Subcutaneous abdominal adipose tissue (tissue), 5 donors: ENCODE data around the gene TGFBR3.
A peak's percentile ranks its signal among the peaks of the same experiment; 100 is the strongest.

Experiments
- H3K27ac ChIP-seq: one replicate; pipeline ENCODE4 v1.7.0; 2013; ENCODE audit warnings: low read depth, mild to moderate bottlenecking, inconsistent platforms, low read length, moderate library complexity
- H3K27me3 ChIP-seq, 5 donors: one replicate each; pipeline ENCODE4 v1.7.0; 2013; ENCODE audit warnings: low read length in 5 of 5, inconsistent platforms in 1 of 5; ENCODE audit not compliant: control insufficient read depth in 5 of 5, insufficient read depth in 4 of 5
- H3K36me3 ChIP-seq, 5 donors: one replicate each; pipeline ENCODE4 v1.7.0; 2013; ENCODE audit warnings: low read length in 5 of 5; ENCODE audit not compliant: control insufficient read depth in 5 of 5, insufficient read depth in 5 of 5
- H3K4me1 ChIP-seq, 5 donors: one replicate each; pipeline ENCODE4 v1.7.0; 2013; ENCODE audit warnings: low read length in 5 of 5, mild to moderate bottlenecking in 3 of 5, moderate library complexity in 1 of 5; ENCODE audit not compliant: control insufficient read depth in 5 of 5, insufficient read depth in 5 of 5
- H3K4me3 ChIP-seq, 5 donors: one replicate each; pipeline ENCODE4 v1.7.0; 2013; ENCODE audit warnings: low read length in 5 of 5, low read depth in 1 of 5
- H3K9ac ChIP-seq, 5 donors: one replicate each; pipeline ENCODE4 v1.7.0; 2013; ENCODE audit warnings: low read length in 5 of 5, mild to moderate bottlenecking in 4 of 5, moderate library complexity in 3 of 5
- H3K9me3 ChIP-seq, 5 donors: one replicate each; pipeline ENCODE4 v1.7.0; 2013; ENCODE audit warnings: low read length in 5 of 5; ENCODE audit not compliant: control insufficient read depth in 5 of 5
- donor health status: healthy.
- donor health status: healthy.
- donor health status: healthy.
- donor health status: healthy.
- donor health status: healthy.

Gene TGFBR3

GRCh38 chr1:91755702-91756287 lies 130.2 kb downstream of the TGFBR3 start:
- Histone ChIP-seq H3K27me3 (no peaks in the 10 kb centered on the region), H3K27ac (peak overlapping the region; percentile 77), H3K9me3 (no peaks in the 10 kb centered on the region), H3K4me1 (peaks cover 0 to 72% (median 51%) of the 10 kb centered on the region in 5 donors), H3K9ac (no peak overlapping the region), H3K4me3 (no peak overlapping the region), H3K36me3 (peaks cover 0 to 23% (median 10%) of the 10 kb centered on the region in 5 donors)

GRCh38 chr1:91754816-91755580 lies 131.0 kb downstream of the TGFBR3 start:
- Histone ChIP-seq H3K36me3 (peaks cover 0 to 23% (median 10%) of the 10 kb centered on the region in 5 donors), H3K9ac (peak overlapping the region in 1 of 5 donors; percentile 23), H3K27me3 (no peaks in the 10 kb centered on the region), H3K9me3 (no peaks in the 10 kb centered on the region), H3K4me1 (peaks cover 4 to 71% (median 50%) of the 10 kb centered on the region in 5 donors), H3K4me3 (no peak overlapping the region), H3K27ac (peak overlapping the region; percentile 77)

- H3K27me3 ChIP-seq: no peaks in the 10 kb centered on the region
- H3K9ac ChIP-seq: peak overlapping the region in 1 of 5 donors; percentile 23
- H3K4me1 ChIP-seq: peaks cover 4 to 73% (median 49%) of the 10 kb centered on the region in 5 donors
- H3K9me3 ChIP-seq: no peaks in the 10 kb centered on the region
- H3K36me3 ChIP-seq: peaks cover 0 to 23% (median 10%) of the 10 kb centered on the region in 5 donors
- H3K4me3 ChIP-seq: no peak overlapping the region
- peak overlapping the region; percentile 77 for H3K27ac ChIP-seq
These were observed 131.6 kb downstream of the TGFBR3 start for GRCh38 chr1:91754348-91754747.

- no peaks in the 10 kb centered on the region for H3K9me3 ChIP-seq
- H3K27me3 ChIP-seq: no peaks in the 10 kb centered on the region
- peak overlapping the region; percentile 77 for H3K27ac ChIP-seq
- no peak overlapping the region for H3K4me3 ChIP-seq
- peaks cover 4 to 69% (median 47%) of the 10 kb centered on the region in 5 donors for H3K4me1 ChIP-seq
- peaks cover 0 to 28% (median 10%) of the 10 kb centered on the region in 5 donors for H3K36me3 ChIP-seq
- H3K9ac ChIP-seq: peak overlapping the region in 1 of 5 donors; percentile 6
These were observed 132.1 kb downstream of the TGFBR3 start for GRCh38 chr1:91753878-91754277.

- Histone ChIP-seq H3K9me3 (no peaks in the 10 kb centered on the region), H3K9ac (no peak overlapping the region), H3K36me3 (peaks cover 0 to 25% (median 10%) of the 10 kb centered on the region in 5 donors), H3K27ac (peak overlapping the region; percentile 85), H3K4me3 (no peak overlapping the region), H3K27me3 (no peaks in the 10 kb centered on the region), H3K4me1 (peaks cover 4 to 54% (median 49%) of the 10 kb centered on the region in 5 donors)
These were observed 133.6 kb downstream of the TGFBR3 start for GRCh38 chr1:91752324-91752723.

- H3K9me3 ChIP-seq: peaks cover 0 to 7% (median 0%) of the 10 kb centered on the region in 5 donors
- peak overlapping the region; percentile 85 for H3K27ac ChIP-seq
- peaks cover 4 to 55% (median 46%) of the 10 kb centered on the region in 5 donors for H3K4me1 ChIP-seq
- peak overlapping the region in 1 of 5 donors; percentile 56 for H3K9ac ChIP-seq
- H3K27me3 ChIP-seq: no peaks in the 10 kb centered on the region
- peaks cover 4 to 30% (median 15%) of the 10 kb centered on the region in 5 donors for H3K36me3 ChIP-seq
- no peak overlapping the region for H3K4me3 ChIP-seq
These were observed 134.7 kb downstream of the TGFBR3 start for GRCh38 chr1:91751275-91751674.

GRCh38 chr1:91750398-91750996 lies 135.5 kb downstream of the TGFBR3 start:
- Histone ChIP-seq H3K4me3 (no peak overlapping the region), H3K27ac (peak overlapping the region; percentile 85), H3K4me1 (peaks cover 4 to 50% (median 47%) of the 10 kb centered on the region in 5 donors), H3K9ac (peak overlapping the region in 1 of 5 donors; percentile 56), H3K27me3 (no peaks in the 10 kb centered on the region), H3K9me3 (peaks cover 0 to 7% (median 0%) of the 10 kb centered on the region in 5 donors), H3K36me3 (peaks cover 4 to 24% (median 15%) of the 10 kb centered on the region in 5 donors)

GRCh38 chr1:91749788-91750231 lies 136.1 kb downstream of the TGFBR3 start:
- Histone ChIP-seq H3K4me1 (peaks cover 7 to 52% (median 47%) of the 10 kb centered on the region in 5 donors), H3K4me3 (no peak overlapping the region), H3K9ac (peak overlapping the region in 1 of 5 donors; percentile 6), H3K36me3 (peaks cover 4 to 23% (median 15%) of the 10 kb centered on the region in 5 donors), H3K27me3 (no peaks in the 10 kb centered on the region), H3K27ac (peak overlapping the region; percentile 85), H3K9me3 (peaks cover 0 to 7% (median 0%) of the 10 kb centered on the region in 5 donors)

- Histone ChIP-seq H3K9ac (no peak overlapping the region), H3K4me3 (no peak overlapping the region), H3K9me3 (peaks cover 0 to 7% (median 0%) of the 10 kb centered on the region in 5 donors), H3K27me3 (no peaks in the 10 kb centered on the region), H3K4me1 (peaks cover 7 to 62% (median 59%) of the 10 kb centered on the region in 5 donors), H3K27ac (no peak overlapping the region), H3K36me3 (peaks cover 4 to 15% (median 6%) of the 10 kb centered on the region in 5 donors)
These were observed 138.3 kb downstream of the TGFBR3 start for GRCh38 chr1:91747666-91748065.
